Anterior cingulate cortex (tissue), 58 donors: ENCODE measurements around the gene CBX7.

ENCODE experiments used
- DNase-seq, 58 donors: peaks; one replicate each; lab custom pipeline; 2025; lab: John Stamatoyannopoulos, UW

The CBX7 gene

GRCh38 chr22:39129081-39129480 lies 23.4 kb downstream of the CBX7 start:
- DNase-seq: no peak

- DNase-seq: no peak
Measured at GRCh38 chr22:39128508-39128907, 24.0 kb downstream of the CBX7 start.

- no peak for DNase-seq
Measured at GRCh38 chr22:39125622-39126021, 26.9 kb downstream of the CBX7 start.

- DNase-seq: no peak
Measured at GRCh38 chr22:39123751-39124581, 28.5 kb downstream of the CBX7 start.

GRCh38 chr22:39122772-39123470 lies 29.6 kb downstream of the CBX7 start:
- no peak for DNase-seq

GRCh38 chr22:39120983-39121382 lies 31.5 kb downstream of the CBX7 start:
- DNase-seq: no peak

- peak in 3 of 58 donors; percentile 3 to 13 (median 12) for DNase-seq
Measured at GRCh38 chr22:39117585-39118191, 34.8 kb downstream of the CBX7 start.

GRCh38 chr22:39115977-39116621 lies 36.4 kb downstream of the CBX7 start:
- no peak for DNase-seq

- no peak for DNase-seq
Measured at GRCh38 chr22:39115570-39115969, 36.9 kb downstream of the CBX7 start.

- DNase-seq: no peak
Measured at GRCh38 chr22:39114112-39114511, 38.4 kb downstream of the CBX7 start.

GRCh38 chr22:39110631-39111561 lies 41.6 kb downstream of the CBX7 start:
- no peak for DNase-seq

- no peak for DNase-seq
Measured at GRCh38 chr22:39109361-39109760, 43.1 kb downstream of the CBX7 start.

GRCh38 chr22:39108487-39108886 lies 44.0 kb downstream of the CBX7 start:
- no peak for DNase-seq

- DNase-seq: no peak
Measured at GRCh38 chr22:39106326-39106725, 46.2 kb downstream of the CBX7 start.

- no peak for DNase-seq
Measured at GRCh38 chr22:39103431-39103830, 49.0 kb downstream of the CBX7 start.

- DNase-seq: no peak
Measured at GRCh38 chr22:39101226-39101625, 51.3 kb downstream of the CBX7 start.

GRCh38 chr22:39098576-39098975 lies 53.9 kb downstream of the CBX7 start:
- no peak for DNase-seq

GRCh38 chr22:39098026-39098425 lies 54.5 kb downstream of the CBX7 start:
- DNase-seq: no peak

- no peak for DNase-seq
Measured at GRCh38 chr22:39097098-39098020, 55.1 kb downstream of the CBX7 start, which contains the start of gene APOBEC3H. Gene APOBEC3H, plus strand, starts transcription at chr22:39097244. Its CDS starts 3,035 bp downstream, at chr22:39100279.
